Subcutaneous adipose tissue (tissue), 4 donors: Measurements from ENCODE around the gene PFN3. TPM values are rescaled to one million over a fixed set of nuclear protein-coding genes. Genes with fewer than 3 reads are reported as not detected.

Source experiments
- CTCF ChIP-seq: fragments of 450-650 bp; IDR thresholded peaks from one replicate; pipeline ENCODE4 v1.5.1; 2016; ENCODE audit warnings: low read depth, mild to moderate bottlenecking, control low read depth, antibody characterized with exemption, moderate library complexity
- total RNA-seq, 4 donors: library from RNA; depleted of rRNA; stranded (reverse); fragments of >200 nt; gene quantifications; one replicate each; pipeline ENCODE4 v1.1.0, GENCODE V29; 2016

PFN3 gene
- total RNA-seq, 4 donors from 2014 or later: not detected

GRCh38 chr5:177384134-177384533, 16.3 kb downstream of the PFN3 start, which contains the start of gene SLC34A1:
SLC34A1 (plus strand) TSS chr5:177384434; CDS start chr5:177385742, 1,308 bp downstream.
- no peak for TF ChIP-seq CTCF

GRCh38 chr5:177383181-177383580, 17.3 kb downstream of the PFN3 start:
- no peak for TF ChIP-seq CTCF

- no peak for TF ChIP-seq CTCF
Observed at GRCh38 chr5:177382423-177383029, 17.9 kb downstream of the PFN3 start.

GRCh38 chr5:177380805-177381126, 19.7 kb downstream of the PFN3 start:
- no peak for TF ChIP-seq CTCF

- TF ChIP-seq CTCF: no peak
Observed at GRCh38 chr5:177378884-177379883, 21.3 kb downstream of the PFN3 start.

GRCh38 chr5:177377851-177378776, 22.3 kb downstream of the PFN3 start:
- no peak for TF ChIP-seq CTCF
